Limb (tissue), 2 donors: ENCODE measurements around the gene TNRC18.
"Not testable (repeated sequence)": the region's sequence is repeated elsewhere in the genome, so short reads cannot be mapped to it uniquely, and the experiment has no call there.

ENCODE experiments used
- DNase-seq, 2 donors: peaks; one replicate each; pipeline ENCODE4 v3.0.0-alpha.2; 2016; ENCODE audit errors: extremely low spot score in 2 of 2

TNRC18 gene

DNA sequence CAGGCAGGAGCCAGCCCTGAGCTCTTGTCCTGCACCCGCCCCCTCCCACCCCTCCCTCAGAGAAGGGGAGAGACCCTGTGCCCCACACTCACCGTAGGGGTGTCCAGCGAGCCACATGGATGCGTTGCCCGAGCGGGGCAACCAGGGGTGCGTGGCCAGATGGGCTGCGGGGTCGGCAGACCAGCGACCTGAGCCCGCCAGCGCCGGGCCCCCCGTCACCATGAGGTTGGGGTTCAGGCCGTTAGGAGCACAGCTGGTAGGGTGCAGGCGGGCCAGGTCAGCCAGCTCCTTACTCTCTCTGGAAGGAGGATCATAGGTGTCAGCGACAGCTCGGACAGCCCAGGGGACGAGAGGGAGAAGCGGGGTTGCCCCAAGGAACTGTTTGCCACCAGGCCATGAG lies 46.4 kb downstream of the TNRC18 start:
- DNase-seq, result no peak

DNA sequence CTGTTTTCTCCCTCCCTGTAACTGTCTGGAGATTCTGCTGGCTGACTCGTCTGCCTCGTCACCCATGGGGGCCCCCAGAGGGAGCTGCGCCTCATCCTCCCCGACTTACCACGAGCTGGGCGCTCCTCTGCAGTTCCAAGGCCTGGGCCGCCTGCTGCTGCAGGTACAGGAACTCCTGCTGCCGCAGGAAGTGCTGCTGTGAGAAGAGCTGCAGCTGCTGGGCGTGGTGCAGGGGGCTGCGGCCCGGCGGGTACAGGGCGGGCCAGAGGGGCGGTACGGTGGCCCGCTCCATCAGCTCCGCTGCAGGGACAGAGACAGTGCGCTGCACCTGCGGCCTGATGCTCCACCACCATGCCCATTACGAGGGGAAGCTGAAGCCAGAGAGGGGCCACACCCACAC lies 47.7 kb downstream of the TNRC18 start:
- DNase-seq, result no peak

DNA sequence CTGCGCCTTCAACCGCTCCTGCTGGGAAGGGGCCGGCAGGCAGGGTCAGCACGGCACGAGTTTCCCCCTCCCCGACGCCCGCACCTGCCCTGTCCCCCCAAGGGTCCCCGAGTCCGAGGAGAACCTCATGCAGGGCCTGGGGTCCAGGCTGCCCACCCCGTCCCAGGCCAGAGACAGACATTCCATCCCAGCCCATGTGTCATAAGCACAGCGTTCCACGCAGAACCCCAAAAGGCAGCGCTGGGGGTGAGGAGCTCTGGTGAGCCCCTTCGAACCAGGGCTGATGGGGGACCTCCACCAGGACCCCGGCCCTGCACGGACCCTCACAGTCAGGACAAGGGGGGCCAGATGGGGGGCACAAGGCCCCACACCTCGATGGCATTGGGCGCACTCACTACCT lies 49.2 kb downstream of the TNRC18 start:
- no peak for DNase-seq

DNA sequence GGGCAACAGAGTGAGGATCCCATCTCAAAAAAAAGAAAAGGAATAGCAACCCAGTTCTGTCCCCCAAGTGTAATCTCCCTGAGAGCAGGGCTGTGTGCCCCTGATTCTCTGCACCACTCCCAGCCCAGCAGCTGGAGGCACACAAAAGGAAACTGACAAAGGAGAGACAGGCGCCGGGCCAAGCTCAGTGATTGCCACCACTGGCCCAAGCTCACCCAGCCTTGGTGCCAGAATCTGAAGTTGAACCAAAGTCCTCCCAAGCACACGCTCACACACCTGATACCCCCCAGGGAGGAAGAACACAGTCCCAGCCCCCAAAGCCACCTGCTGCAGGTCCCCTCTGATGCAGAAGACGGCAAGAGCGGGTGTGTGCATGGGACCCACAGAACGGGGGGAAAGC lies 50.3 kb downstream of the TNRC18 start:
- DNase-seq, result no peak

DNA sequence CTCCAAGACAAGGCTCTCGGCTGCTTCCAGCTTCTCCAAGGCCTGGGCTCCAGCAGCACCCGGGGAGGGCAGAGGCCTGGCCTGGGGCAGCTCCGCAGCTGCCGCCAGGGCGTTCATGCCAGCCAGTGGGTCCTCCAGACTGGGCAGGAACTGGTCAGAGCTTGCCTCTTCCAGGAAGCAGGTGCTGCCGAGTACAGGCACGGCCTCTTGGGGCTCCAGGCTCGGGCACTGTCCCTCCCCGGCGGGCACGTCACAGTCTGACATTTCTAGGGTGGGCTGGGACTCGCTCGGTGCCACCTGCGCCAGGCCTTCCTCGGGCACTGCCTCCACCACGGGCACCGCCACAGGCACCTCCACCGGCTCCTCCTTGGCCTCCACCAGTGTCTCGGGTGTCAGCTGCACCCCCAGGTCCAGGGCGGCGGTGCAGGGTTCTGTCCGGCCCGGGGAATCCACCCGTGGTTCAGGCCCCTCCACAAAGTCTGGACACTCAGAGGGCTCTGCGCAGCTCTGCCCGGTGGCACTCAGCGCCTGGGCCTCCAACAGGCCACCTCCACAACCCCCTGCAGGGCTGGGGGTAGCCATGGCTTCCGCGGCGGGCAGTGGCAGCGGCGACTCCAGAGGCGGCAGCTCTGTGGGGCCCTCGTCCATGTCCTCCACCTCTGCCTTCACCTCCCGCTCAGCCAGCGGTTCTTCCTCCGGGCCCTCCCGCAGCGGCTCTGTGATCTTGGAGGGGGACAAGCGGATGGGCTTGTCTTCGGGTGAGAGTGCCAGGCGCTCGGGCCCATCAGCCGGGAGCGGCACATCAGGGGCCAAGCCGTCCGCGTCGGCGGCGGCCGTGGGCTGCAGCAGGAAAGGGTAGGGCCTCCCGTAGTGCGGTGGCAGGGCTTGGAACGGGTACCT lies 52.9 kb downstream of the TNRC18 start:
- no peak for DNase-seq

DNA sequence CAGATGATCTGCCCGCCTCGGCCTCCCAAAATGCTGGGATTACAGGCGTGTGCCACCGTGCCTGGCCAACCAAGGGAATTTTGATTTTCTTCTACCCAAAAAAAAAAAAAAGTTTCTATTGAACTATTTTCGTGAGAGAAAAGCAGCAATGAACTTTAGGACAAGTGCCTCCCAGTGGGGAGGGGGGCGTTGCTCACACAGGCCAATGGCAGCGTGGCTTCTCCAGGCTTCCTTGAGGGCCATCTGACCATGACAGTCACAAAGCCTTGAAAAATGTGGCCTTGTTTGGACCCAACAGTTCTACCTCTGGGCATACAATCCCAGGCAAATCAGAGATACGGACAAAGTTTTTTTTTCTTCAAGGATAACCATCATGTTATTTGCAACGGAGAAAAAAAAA lies 56.0 kb downstream of the TNRC18 start:
- no peak for DNase-seq

DNA sequence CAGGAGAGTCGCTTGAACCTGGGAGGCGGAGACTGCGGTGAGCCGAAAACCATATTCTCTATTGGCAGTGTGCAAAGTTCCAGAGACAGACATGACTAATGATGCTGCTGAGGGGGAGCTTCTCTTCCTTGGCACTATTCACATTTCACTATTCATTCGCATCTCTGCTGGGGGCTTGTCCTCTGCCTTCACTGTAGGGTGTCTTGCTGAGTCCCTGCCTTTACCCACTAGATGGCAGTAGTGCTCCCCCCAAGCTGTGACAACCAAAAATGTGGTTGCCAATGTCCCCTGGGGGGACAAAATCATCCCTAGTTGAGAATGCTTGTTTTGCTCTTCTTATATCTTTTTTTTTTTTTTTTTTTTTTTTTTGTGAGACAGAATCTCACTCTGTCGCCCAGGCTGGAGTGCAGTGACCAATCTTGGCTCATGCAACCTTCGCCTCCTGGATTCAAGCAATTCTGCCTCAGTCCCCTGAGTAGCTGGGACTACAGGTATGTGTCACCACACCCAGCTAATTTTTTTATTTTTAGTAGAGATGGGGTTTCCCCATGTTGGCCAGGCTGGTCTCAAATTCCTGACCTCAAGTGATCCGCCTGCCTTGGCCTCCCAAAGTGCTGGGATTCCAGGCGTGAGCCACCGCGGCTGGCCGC lies 57.5 kb downstream of the TNRC18 start:
- DNase-seq, result peak; percentile 66 to 74

DNA sequence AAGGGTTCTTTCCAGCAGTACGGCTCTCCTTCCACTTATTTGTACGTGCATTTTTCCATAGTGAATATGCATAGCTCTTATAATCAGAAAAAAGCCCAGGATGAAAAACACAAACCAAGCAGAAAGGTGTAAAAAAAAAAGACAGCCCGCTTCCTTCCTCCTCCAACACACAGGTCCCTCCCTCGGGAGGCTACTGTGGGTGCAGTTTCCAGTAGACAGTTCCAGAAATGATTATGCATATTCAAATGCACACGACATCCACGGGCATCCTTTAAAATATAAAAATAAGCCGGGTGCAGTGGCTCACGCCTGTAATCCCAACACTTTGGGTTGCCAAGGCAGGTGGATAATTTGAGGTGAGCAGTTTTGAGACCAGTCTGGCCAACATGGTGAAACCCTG lies 59.9 kb downstream of the TNRC18 start:
- DNase-seq, result no peak

DNA sequence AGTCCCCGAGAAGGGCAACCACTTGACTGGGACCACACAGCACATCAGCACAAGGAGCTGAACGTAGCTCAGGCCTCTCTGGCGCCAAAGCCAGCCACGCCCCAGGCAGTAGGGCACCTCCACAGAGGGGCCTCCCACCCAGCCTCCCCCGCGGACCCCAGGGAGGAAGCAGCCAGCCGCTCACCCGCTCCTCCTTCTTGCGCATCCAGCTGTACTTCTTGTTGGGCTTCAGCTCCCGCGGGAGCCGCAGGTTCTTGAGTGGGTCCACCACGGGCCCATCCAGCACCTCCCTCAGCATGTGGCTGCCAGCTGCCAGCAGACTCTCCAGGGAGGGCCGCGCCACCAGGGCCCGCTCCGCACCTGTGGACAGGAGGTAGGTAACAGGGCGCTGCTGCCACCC lies 61.2 kb downstream of the TNRC18 start:
- no peak for DNase-seq

DNA sequence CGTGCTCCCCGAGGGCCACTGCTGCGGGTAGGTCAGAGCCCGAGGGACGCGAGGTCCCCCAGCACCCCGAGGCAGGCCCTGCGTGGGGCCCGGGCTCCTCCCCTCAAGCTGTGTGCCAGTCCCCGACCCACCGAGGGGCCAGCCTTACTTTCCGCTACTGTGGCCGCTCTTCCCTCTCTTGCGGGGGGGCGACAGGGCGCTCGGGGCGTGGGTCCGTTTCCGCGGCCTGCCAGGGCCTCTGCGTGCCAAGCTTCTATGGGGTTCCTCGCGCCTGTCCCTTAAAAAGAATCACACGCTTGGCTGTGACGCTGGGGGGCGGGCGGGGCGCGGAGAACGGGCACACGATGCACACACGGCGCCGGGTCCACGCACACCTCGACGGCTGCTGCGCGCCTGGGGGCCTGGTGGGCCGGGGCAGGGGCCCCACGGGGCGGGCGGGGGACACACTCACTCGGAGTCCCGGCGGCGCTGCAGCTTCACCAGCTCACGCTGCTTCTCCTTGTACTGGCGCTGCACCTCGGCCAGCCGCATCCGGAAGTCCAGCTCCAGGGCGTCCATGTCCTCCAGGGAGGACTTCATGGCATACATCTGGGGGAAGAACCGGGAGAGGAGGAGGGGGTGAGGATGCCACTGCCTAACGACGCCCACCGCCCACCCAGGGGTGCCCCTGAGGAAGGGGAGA lies 62.0 kb downstream of the TNRC18 start:
- DNase-seq, result no peak

DNA sequence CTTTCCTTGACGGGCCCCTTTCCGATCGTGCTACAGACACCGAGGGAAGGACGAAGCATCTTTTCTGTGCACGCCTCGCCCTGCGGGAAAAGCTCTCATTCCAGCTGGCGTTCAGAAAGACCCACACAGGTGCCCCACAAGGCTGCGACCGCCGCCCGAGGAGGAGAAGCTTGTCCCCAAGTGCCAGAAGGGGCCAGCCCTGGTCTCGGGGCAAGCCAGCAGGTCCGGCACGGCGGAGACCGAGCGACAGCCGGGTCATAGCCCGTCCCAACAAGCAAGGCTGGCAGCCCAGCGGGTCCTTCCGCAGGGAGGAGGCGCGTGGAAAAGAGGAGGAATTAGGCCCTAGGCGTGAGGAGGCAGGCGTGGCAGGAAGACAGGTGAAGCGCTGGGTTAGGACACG lies 62.7 kb downstream of the TNRC18 start:
- no peak for DNase-seq

DNA sequence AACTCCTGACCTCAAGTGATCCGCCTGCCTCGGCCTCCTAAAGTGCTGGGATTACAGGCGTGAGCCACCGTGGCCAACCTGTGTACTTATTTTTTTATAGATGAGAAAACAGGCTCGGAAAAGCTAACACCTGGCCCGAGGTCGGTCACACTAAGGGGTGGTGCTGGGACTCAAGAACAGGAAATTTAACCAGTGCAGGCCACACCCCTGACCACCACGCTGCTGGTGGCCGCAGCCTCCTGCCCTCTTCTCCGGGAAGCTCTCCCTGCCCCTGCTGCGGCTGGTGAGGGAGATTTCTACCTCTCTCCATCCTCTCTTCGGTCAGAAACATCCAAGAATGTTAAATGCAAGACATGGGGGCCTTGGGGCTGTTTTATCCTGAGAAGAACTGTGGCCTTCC lies 63.2 kb downstream of the TNRC18 start:
- DNase-seq, result no peak

DNA sequence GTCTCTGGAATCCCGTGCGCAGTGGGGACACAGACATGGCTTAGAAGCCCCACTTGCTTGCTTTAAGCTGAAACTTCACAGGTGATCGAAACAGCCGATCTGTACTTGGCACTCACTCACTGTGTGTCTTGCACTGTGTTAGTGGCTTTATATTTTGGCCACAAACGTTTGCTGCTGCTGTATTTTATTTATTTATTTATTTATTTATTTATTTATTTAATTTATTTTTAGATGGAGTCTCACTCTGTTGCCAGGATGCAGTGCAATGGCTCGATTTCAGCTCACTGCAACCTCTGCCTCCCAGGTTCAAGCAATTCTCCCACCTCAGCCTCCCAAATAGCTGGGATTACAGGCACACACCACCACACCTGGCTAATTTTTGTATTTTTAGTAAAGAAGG lies 63.6 kb downstream of the TNRC18 start:
- DNase-seq, result not testable (repeated sequence)

DNA sequence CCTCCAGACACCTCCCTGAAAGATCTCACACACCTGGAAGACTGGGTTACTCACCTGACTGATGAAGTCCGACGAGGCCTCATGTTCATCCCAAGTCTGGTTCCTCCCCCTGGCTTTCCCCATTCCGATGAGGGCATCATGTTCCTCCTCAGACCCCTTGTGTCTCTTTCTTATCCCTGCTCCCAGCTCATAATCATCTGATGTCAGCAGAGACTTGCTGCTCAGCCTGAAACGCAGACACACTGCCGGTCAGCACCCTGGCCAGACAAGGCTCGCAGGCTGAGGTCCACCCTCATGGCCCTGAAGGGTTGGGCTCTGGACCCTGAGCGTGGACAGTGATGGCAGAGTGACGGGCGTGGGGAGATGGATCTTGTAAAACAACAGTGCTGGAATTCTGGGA lies 64.3 kb downstream of the TNRC18 start:
- no peak for DNase-seq

DNA sequence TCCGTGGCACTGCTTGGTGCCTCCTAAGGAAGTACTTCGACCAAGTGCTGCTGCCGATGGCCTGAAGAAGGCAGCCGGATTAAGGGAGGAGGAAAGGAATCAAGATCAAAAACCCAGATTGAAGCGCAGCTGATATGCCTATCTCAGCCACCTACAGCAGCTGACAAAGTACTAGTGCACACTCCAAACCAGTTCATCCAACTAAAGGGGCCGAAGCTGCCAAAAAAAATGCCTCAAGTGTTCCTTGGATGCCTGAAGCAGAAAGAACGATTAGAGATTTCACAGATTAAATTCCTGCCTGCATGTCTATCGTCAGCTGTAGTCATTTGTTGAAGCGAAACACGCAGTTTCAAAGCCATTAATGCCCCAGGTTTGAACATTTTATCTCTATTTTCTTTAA lies 65.7 kb downstream of the TNRC18 start:
- no peak for DNase-seq

DNA sequence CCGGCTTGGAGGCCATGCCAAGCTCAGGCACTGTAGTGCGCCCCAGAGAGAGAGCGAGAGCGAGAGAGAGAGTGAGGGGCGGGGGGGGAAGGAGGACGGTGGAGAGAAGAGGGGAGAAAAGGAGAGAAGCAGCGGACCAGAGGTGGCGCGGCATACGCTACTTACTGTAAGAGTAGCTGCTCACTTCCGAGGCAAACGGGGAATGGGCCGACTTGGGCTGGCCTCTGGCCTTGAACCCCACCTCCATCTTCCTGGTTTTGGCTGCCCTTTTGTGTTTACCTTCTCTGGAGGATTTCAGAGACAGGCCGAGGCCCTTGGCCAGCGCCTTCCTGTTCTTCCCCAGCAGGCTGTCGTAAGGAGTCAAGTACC lies 66.9 kb downstream of the TNRC18 start:
- DNase-seq, result no peak

DNA sequence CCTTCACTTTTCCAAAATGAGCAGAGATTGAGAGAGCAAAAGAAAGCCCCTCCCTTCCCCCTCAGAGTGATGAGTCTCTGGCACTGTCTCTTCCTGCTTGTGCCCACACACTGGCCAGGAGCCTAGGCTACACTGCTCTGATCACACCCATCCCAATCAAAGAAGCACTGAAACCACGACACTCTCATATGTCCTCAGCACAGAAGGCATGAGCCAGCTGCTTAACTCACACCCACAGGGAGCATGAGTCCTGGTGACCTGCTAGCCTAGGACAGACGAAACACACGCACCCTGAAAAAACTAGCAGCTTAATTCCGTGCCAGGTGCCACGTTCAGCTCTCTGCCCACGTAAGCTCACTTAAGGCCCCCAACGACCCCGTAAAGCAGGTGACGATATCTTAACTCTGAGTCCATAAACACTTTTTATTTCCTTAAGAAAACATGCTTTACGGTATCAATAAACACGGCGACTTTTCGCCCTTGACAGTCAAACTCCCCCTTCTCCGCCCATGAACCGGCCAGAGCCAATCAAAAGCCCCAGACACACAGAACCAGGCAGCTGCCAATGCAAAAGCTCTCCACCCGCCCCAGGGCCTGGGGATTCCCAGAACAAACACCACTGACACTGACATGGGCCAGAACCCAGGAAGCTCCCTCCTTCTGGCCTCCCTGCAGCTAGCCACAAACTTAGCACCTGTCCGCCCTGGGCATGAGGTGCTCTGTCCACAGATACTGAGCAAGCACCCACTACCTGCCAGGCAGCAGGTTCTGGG lies 69.0 kb downstream of the TNRC18 start:
- no peak for DNase-seq

DNA sequence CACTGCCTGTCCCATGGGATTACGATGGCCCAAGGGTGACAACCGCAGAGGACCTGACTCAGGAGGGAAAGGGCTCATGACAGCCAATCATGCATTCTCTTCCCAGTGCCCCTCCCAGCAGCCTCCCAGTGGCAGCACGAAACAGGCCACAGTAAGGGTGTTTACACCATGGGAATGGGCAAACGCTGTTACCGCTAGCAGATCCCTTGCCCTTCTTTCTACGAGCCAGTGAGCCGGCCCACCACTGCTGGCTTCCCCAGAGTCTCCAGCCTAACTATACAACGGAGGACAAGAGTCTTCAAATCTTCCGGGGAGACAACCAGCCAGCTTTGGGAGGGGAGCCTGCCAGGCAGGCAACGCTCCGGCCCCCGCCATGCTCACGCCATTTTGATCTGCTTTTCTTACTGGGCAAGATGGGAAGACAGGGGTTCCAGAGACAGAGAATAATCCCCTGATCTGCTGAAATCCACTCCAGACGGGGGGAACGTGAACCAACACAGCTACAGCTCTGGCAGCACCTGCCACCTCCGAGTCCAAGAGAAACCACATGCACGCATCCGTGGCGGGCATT lies 71.1 kb downstream of the TNRC18 start:
- DNase-seq, result no peak

DNA sequence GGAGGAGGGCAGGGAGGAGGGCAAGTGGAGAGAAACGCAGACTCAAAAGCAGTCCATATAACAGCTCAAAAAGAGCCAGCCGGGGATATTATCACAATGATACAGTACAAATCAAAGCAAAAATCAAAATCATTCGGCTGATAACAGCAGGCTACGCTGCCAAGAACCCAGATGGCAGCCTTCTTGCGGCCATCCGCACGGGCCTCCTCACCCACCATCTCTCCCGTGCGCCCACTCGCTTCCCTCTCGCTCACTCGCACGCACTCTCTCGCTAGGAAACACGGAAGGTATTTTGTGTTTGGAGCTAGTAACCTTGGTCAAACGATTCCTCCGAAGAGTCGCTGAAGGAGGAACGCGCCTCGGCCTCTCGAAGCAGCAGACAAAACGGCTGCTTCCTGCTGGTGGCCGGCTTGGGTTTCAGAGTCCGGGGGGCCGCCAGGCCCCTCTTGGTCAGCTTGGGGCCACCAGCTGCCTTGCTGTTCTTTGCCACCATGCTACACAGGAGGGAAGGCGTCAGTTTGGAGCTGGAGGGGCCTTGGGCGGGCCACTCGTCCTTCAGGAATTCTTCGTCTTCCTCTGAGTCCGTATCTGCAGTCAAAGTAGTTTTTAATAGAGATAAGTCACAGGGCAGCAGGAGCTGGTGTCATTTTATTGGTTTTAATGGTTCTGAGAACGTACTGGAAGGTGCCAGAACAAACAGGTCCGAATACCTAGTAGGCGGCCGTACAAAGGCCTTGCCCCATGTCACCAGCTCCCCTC lies 71.9 kb downstream of the TNRC18 start:
- DNase-seq, result no peak

DNA sequence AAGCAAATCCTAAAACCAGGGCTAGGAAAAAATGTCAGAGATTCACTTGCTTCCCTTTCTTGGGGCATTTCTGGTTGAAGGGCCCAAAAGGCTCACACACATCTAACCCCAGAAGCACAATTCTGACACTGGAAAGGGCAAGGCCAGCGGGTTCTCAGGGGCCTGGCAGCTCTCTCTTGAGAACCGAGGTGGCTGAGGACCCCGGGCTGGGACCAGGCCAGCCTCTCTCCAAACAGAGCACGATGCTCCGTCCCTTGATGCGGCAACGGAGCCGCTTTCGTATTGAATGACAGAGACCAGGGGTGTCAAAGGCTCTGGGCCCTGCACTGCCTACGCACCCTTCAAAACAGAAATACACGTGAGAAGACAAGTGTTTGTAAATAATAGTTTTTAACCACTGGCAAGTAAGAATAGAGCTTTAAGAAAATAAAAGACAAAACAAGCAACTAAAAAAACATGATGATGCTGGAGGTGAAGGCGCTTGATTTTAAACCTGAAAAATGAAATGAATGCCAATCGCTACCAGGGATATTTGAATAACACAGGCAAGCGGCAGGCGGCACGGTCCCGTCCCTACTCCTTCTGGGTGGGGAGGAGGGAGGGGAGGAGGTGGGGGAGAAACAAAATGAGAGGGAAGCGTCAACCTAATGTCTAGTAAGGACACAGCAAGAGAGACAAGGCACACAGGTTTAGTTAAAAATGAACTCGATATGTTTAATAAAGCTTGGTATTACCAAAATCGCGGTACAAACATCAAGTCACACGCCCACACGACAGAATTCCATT lies 72.8 kb downstream of the TNRC18 start:
- DNase-seq, result no peak
